Rectal smooth muscle tissue (tissue), 1 donor: ENCODE measurements around the gene PRKCZ.

ENCODE experiments used
- H3K27ac ChIP-seq: one replicate; pipeline ENCODE4 v1.7.0; 2013; ENCODE audit warnings: low read depth, low read length, inconsistent platforms
- H3K27me3 ChIP-seq: one replicate; pipeline ENCODE4 v1.7.0; 2013; ENCODE audit warnings: low read length; ENCODE audit not compliant: control insufficient read depth, insufficient read depth
- H3K36me3 ChIP-seq: one replicate; pipeline ENCODE4 v1.7.0; 2013; ENCODE audit warnings: low read length; ENCODE audit not compliant: control insufficient read depth, insufficient read depth
- H3K4me1 ChIP-seq: one replicate; pipeline ENCODE4 v1.7.0; 2013; ENCODE audit warnings: low read length; ENCODE audit not compliant: control insufficient read depth, insufficient read depth
- H3K4me3 ChIP-seq: one replicate; pipeline ENCODE4 v1.7.0; 2013; ENCODE audit warnings: low read length
- H3K9ac ChIP-seq: one replicate; pipeline ENCODE4 v1.7.0; 2013; ENCODE audit warnings: low read length

PRKCZ gene

DNA sequence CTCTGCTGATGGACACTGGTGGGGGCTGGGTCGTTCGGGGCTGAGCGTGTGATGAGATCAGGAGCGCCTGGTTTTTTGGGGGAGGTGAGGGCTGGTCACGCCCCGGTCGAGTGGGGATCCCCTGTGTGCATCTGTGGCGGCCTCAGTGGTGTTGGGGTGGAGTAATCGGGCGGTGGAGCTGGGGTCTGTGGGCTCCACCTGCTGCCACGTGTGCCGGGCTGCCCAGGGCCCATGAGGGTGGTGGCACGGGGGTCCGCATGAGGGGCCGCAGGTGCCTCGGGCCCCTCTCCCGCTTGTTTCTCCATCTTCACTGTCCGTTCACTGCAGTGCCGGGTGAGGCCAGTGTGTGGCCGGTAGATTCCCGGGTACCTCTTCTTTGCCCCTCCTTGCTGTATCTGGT, 17.2 kb downstream of the PRKCZ start:
- no peak overlapping the region for H3K4me3 ChIP-seq
- H3K9ac ChIP-seq: no peak overlapping the region
- no peak overlapping the region for H3K27ac ChIP-seq
- no peaks in the 10 kb centered on the region for H3K27me3 ChIP-seq
- H3K36me3 ChIP-seq: no peaks in the 10 kb centered on the region
- H3K4me1 ChIP-seq: no peaks in the 10 kb centered on the region

DNA sequence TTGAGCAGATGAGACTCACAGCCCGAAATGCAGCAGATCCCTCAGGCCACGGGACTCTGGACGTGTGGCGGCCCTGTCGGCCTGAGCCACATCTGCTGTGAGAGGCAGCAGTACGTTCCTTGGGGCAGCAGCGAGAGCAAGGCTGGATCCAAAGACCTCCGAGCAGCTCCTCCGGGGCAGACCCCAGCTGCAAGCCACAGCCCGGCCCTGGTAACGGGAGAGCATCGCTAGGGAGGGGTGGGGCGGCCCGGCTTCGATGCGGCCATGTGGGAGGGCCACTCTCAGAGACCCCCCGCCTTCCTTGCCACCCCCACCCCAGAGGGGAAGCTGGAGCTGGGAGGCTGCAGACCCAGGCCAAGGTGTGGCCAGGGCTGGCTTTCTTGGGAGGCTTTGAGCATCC, 17.8 kb downstream of the PRKCZ start:
- H3K27me3 ChIP-seq: no peaks in the 10 kb centered on the region
- no peak overlapping the region for H3K9ac ChIP-seq
- no peaks in the 10 kb centered on the region for H3K4me1 ChIP-seq
- H3K36me3 ChIP-seq: no peaks in the 10 kb centered on the region
- H3K27ac ChIP-seq: no peak overlapping the region
- H3K4me3 ChIP-seq: no peak overlapping the region

DNA sequence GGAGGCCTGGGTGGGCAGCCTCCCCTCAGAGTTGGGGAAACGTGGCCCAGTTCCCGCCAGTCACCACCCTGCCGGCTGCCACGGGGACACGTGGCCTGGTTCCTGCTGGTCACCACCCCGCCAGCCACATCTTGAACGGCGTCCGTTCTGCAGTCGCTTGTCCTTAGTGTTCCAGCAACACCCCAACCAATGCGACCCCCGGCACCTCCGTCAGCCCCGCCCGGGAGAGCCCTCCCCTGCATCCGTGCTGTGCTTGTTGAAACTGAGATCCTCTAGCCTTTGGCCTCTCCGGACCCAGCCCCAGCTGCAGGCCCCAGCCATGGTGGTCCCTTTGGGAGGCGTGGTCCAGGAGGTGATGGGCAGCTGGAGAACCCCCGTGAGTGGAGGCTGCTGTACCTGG, 18.7 kb downstream of the PRKCZ start:
- Histone ChIP-seq H3K9ac (no peak overlapping the region), H3K36me3 (no peaks in the 10 kb centered on the region), H3K27ac (no peak overlapping the region), H3K27me3 (no peaks in the 10 kb centered on the region), H3K4me1 (no peaks in the 10 kb centered on the region), H3K4me3 (no peak overlapping the region)

DNA sequence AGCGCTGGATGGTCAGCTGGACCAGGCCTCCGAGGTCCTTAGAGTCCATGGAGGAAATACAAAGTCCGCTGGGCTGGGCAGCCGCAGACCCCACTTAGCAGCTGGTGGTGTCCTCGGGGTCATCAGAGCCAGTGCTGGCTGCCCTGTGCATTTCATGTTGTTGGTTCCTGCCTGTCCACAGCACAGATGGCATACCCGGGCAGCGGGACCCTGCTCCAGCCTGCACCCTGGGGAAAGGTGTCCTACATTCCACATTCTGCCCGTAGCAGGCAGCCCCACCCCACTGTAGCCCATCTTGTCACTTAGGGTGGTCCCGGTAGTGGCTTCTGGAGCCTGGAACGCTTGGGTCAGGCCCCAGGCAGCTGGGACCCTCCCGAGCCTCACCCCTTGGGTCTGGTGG, 19.8 kb downstream of the PRKCZ start:
- no peak overlapping the region for H3K4me3 ChIP-seq
- H3K4me1 ChIP-seq: no peaks in the 10 kb centered on the region
- H3K9ac ChIP-seq: no peak overlapping the region
- H3K27me3 ChIP-seq: no peaks in the 10 kb centered on the region
- H3K27ac ChIP-seq: no peak overlapping the region
- H3K36me3 ChIP-seq: no peaks in the 10 kb centered on the region

DNA sequence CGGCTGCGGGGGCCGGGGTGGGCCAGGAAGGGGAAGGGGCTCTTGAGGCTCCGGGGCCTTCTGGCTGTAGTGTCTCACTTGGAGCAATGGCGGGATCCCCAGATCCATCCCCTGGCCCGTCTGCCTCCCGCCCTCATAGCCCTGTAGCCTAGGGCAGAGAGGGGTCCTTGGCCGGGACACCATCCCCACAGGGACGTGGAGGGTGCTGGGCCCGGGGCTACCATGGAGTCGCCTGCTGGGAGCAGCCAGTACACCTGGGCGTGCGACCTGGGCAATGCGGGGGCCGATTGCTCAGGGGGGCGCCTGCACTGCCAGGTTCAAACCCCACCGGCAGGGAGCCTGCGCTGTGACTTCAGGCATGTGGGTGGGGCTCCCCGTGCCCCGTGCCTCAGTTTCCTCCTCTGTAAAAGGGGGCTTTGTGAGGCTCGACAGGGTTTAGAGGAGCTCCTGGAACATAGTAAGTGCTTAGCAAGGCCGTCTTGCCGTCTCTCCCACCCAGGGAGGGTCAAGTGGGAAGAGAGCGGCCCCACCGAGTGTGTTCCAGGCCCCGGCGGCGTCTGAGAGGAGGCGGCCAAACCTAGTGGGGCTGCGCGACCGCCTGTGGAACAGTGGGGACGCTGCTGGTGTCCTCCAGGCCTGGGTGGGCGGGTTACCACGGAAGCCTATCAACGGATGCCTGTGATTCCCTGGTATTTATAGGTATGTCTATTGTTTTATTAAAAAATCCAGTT, 20.8 kb downstream of the PRKCZ start:
- Histone ChIP-seq H3K9ac (no peak overlapping the region), H3K4me1 (no peaks in the 10 kb centered on the region), H3K27ac (no peak overlapping the region), H3K27me3 (peaks cover 3% of the 10 kb centered on the region), H3K36me3 (no peaks in the 10 kb centered on the region), H3K4me3 (no peak overlapping the region)

DNA sequence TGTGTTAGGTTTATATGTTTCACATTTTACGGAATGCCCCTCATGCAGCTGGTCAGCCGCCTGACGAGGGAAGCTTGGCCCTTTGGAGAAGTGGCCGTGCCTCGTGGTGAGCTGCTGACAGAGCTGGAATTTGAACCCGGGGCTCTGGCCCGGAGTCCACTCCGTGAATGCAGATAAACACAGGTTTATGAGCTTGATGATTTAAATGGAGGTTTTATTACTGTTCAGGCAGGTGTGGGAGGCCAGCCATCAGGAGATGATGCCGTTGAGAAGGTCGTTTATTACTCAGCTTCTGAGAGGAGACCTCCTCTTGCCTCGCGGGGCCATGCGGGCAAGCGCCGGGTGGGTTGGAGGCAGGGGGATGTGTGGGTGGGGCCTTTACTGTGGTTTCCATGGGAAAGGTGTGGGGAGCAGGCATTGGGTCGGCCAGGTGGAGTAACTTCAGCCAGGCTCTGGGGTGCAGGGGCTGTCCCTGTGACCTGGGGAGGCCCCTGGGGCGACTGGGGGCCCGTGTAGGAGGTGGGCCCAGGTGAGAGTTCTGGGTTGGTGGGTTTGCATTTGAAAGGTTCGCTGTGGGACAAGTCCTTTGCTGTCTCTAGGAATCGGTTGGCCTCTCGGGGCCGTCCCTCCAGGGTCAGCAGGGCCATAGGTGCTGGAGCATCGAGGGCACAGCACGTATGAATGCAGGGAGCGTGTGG, 22.0 kb downstream of the PRKCZ start:
- Histone ChIP-seq H3K27me3 (peaks cover 3% of the 10 kb centered on the region), H3K4me3 (no peak overlapping the region), H3K9ac (no peak overlapping the region), H3K36me3 (no peaks in the 10 kb centered on the region), H3K4me1 (no peaks in the 10 kb centered on the region), H3K27ac (no peak overlapping the region)

DNA sequence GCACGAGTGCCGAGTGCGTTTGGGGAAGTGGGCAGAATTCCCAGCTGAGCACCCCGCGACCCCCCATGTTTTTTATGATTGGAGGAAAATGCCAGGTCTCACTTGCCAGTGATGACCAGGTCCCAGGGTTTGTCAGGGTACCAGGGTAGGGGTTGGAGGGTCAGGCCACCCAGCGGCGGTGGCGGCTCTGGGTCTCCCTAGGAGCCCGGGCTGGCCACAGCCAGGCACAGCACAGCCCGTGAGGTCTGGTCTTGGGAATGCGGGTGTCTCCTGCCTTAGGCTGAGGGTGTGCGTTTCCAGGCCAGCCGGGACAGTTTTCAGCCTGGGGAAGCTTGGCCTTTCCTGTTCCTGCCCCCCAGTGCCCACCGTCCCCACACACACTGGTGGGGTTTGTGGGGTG, 22.7 kb downstream of the PRKCZ start:
- Histone ChIP-seq H3K4me3 (no peak overlapping the region), H3K36me3 (no peaks in the 10 kb centered on the region), H3K9ac (no peak overlapping the region), H3K4me1 (no peaks in the 10 kb centered on the region), H3K27ac (no peak overlapping the region), H3K27me3 (peaks cover 3% of the 10 kb centered on the region)

DNA sequence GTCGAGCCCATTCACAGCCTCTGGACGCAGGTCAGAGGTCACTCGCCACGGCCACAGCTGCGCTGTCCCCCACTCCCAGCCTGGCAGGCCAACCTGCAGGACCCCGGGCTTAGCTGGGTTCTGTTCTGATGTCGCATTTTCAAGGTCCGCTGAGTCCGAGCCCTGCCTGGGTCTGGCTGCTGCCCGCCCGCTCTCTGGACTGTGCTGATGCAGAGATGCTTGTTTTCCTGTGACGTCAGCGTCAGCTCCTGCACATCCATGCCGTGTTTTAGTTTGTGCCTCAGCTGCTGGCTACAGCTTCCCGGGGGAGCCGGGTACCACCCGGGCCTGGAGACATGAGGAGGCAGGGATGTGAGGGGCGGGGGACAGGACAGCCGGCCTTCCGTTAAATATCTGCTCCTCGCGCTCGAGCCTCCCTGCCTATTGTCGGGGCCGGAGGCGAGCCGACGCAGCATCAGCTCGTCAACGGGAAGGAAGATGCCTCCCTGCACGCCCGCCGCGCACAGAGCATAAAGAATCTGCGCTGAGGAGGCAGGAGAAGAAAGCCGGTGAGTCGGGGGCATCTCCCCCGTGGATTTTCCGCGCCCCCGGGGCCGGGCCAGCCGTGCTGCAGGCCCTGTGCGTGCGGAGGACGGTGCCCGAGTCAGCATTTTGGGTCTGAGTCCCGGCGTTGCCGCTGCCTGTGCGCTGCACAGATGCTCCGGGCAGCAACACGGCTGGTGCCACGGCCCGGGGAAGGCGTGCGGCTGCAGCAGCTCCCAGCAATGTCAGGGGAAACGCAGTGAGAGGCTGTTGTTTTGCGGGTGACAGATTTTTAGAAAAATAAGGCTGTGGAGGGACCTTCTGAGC, 23.4 kb downstream of the PRKCZ start:
- Histone ChIP-seq H3K36me3 (no peaks in the 10 kb centered on the region), H3K4me1 (no peaks in the 10 kb centered on the region), H3K4me3 (no peak overlapping the region), H3K27ac (no peak overlapping the region), H3K9ac (no peak overlapping the region), H3K27me3 (peaks cover 3% of the 10 kb centered on the region)

DNA sequence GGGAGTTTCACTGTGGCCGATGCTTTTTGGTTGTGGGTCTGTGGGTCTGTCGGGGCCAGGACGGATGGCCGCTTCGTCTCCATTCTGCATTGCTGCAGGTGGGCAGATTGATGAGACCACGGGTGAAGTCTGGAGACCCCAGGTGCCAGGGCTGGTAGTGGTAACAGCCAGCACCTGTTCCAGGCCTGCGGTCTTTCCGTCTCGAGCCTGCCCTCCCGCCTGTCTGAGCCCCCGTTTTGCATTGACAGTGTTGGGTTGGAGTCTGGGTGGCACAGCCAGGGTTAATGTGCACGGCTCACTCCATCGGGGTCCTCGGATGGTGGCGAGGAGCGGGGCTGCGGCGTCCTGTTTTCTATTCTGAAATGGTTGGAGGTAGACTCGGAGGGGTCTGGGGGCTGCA, 24.2 kb downstream of the PRKCZ start:
- Histone ChIP-seq H3K36me3 (no peaks in the 10 kb centered on the region), H3K4me3 (no peak overlapping the region), H3K4me1 (no peaks in the 10 kb centered on the region), H3K9ac (no peak overlapping the region), H3K27ac (no peak overlapping the region), H3K27me3 (peaks cover 3% of the 10 kb centered on the region)

DNA sequence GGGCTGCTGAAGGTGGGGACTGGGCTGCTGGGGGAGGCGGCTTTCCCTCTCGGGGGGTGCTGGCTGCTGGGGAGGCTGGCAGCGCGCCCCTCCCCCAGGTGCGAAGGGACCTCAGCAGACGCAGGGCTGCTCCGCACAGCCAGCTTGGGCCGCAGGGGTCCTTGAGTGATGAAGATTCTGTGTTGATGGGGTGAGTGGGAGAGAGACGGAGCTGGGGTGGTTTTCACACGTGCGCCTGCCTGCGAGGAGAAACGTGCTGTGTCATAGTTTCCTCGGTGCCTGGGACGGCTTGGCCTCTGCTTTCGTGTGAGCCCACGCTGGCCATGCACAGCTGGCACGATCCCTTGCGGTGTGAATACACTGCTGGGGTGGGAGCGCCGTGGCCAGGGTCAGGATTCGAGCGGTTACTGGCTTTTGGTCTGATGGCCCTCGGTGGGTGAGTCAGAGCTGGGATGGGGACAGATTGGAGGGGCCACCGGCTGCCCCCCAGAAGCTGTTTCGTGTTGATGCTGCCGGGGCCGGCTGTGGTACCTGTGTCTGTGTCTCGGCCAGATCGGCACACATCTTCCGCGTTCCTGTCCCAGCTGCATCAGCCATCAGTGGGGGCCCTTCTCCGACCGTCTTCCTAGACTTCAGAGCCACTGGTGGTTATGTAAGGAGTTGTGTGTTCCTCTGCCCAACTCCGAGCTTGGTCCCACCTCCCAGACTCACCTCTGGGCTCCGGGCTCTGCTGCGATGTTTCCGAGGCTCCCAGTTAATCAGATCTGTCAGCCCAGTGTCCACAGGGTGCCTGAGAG, 24.9 kb downstream of the PRKCZ start:
- H3K36me3 ChIP-seq: no peaks in the 10 kb centered on the region
- no peaks in the 10 kb centered on the region for H3K4me1 ChIP-seq
- no peak overlapping the region for H3K4me3 ChIP-seq
- peaks cover 3% of the 10 kb centered on the region for H3K27me3 ChIP-seq
- no peak overlapping the region for H3K27ac ChIP-seq
- no peak overlapping the region for H3K9ac ChIP-seq

DNA sequence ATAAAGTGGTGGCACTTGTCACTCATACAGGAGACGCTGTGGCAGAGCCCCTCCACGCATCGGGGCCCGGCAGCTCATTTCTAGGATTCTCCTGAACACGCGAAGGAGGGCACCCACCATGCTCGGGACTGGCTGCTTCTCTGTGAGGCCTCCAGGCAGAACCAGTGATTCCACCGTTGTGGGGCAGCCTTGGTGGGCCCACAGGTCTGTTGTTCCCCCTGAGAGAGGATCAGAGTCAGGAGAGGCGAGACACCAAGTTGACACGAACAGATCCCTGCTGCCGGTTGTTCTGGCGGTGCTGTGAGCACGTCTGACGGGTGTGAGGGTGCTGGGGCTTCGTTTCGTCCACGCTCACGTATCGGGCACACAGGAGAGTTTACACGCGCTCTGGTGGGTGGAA, 26.6 kb downstream of the PRKCZ start:
- no peak overlapping the region for H3K4me3 ChIP-seq
- H3K27me3 ChIP-seq: peaks cover 3% of the 10 kb centered on the region
- H3K27ac ChIP-seq: no peak overlapping the region
- H3K4me1 ChIP-seq: no peaks in the 10 kb centered on the region
- H3K9ac ChIP-seq: no peak overlapping the region
- no peaks in the 10 kb centered on the region for H3K36me3 ChIP-seq

DNA sequence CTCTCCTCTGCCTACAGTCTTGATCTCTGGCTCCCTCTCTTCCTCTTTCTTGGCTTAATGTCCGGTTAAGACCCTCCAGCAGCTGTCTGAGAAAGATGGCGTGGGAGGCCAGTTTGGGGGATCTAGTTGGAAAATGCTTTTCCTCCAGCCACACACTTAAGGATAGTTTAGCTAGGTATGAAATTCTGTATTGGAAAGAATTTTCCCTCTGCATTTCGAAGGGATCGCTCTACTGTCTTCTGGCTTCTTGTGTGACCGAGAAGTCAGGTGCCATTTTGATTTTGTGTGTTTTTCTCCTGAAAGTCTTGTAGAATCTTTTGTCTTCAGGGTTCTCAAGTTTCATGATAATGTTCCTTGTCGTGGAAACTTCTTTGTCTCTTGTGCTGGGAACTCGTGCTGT, 28.0 kb downstream of the PRKCZ start:
- Histone ChIP-seq H3K27me3 (peaks cover 3% of the 10 kb centered on the region), H3K36me3 (no peaks in the 10 kb centered on the region)

More for the DNA sequence above, 28.0 kb downstream of the PRKCZ start:
- Histone ChIP-seq H3K27ac (no peak overlapping the region), H3K4me3 (no peak overlapping the region), H3K4me1 (no peaks in the 10 kb centered on the region), H3K9ac (no peak overlapping the region)
